NCI-H2171 (cell line): ENCODE results near the gene FIP1L1.
"Not testable (repeated sequence)": the region's sequence is repeated elsewhere in the genome, so short reads cannot be mapped to it uniquely, and the experiment has no call there.

ENCODE experiments used
- DNase-seq: peaks from one replicate; lab custom pipeline; 2025; lab: John Stamatoyannopoulos, UW

The FIP1L1 gene

GRCh38 chr4:53376900-53377299 lies 541 bp upstream of the FIP1L1 start:
- no peak for DNase-seq

DNA sequence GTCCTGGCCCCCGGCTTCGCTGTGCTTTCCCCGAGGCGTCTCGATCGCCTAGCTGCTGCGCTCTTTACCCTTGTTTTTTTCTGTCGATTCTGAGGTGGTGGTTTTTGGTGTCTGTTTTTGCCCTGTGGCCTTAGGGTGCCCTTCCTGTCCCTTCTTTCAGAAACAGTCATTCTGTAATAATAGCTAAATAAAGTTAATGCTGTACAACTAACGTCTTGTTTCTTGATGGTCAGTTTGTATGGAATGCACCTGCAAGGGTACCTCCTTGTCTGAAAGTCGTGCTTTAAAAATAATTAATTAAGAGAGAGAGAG lies 686 bp downstream of the FIP1L1 start:
- no peak for DNase-seq

DNA sequence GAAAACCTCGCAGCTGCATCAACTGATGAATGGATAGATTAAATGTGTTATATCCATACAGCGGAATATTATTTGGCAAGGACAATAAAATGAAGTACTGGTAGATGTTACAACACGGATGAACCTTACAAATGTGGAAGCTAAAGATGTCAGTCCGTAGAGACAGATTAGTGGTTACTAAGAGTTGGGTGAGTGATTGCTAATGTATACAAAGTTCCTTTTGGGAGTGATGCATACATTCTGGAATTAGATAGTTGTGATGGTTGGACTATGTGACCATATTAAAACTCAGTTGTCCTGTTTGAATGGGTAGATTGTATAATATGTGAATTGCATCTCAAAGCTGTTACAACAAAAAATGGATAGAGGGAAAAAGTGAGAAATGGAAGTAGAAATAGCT lies 2.8 kb downstream of the FIP1L1 start:
- no peak for DNase-seq

DNA sequence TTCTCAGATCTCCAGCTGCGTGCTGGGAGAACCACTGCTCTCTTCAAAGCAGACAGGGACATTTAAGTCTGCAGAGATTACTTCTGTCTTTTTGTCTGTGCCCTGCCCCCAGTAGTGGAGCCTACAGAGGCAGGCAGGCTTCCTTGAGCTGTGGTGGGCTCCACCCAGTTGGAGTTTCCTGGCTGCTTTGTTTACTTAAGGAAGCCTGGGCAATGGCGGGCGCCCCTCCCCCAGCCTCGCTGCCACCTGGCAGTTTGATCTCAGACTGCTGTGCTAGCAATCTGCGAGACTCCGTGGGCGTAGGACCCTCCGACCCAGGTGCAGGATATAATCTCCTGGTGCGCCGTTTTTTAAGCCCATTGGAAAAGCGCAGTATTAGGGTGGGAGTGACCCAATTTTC lies 32.0 kb downstream of the FIP1L1 start:
- not testable (repeated sequence) for DNase-seq

DNA sequence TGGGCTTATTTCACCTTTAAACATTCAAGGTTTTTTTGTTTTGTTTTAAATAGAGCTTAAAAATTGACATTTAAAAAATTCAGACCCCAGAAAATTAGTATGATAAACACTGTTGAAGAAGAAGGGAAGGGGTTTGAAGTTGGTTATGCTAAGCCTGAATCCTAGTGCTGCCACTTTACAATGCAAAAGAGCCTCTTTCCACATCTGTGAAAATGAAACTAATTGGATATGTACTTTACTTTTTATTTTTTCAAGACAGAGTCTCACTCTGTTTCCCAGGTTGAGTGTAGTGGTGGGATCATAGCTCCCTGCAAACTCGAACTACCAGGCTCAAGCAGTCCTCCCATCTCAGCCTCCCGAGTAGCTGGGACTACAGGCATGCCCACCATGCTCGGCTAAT lies 41.8 kb downstream of the FIP1L1 start:
- DNase-seq = no peak

DNA sequence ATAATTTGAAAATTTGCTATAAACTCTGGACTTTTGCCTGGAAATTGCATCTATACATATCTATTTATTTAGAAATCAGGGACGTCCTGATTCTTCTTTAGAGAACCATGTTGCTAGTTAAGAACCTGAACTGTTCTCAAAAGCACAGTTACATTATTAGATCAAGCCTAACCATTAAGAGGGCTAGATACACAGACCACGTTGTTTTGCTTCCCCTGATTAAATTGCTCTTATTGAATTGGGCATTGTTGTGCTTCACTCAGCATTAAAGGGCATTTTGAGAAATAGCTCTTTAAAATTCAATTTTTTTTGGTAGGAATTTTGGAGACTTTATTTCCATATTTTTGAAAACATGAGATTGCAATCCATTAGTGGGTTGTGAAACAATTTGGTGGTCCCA lies 44.4 kb downstream of the FIP1L1 start:
- DNase-seq = no peak

GRCh38 chr4:53422367-53422766 lies 44.9 kb downstream of the FIP1L1 start:
- DNase-seq = no peak

GRCh38 chr4:53424280-53424679 lies 46.8 kb downstream of the FIP1L1 start:
- DNase-seq = no peak

GRCh38 chr4:53427366-53427765 lies 49.9 kb downstream of the FIP1L1 start:
- no peak for DNase-seq

DNA sequence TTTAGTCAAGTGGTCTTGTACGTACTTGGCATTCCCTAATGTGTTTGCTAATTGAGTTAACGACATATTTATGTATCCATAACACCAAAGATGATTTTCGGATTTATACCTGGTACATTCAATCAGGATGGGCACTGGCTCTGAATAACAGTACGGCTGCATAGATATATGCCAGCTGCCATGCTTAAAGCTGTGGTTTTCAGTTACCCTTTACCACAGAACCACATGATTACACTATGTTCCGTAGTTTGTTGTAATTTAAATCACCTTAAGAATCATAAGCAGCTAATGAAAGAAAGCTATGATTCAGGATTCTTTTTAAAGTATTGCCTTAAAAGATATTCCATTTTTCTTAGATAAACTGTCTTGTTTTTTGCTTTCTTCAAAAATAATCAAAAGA lies 53.6 kb downstream of the FIP1L1 start:
- no peak for DNase-seq

- DNase-seq = no peak
These were observed 55.3 kb downstream of the FIP1L1 start for GRCh38 chr4:53432528-53433424.

GRCh38 chr4:53436251-53436650 lies 58.8 kb downstream of the FIP1L1 start:
- DNase-seq = no peak

- no peak for DNase-seq
These were observed 64.1 kb downstream of the FIP1L1 start for GRCh38 chr4:53441564-53441963.

DNA sequence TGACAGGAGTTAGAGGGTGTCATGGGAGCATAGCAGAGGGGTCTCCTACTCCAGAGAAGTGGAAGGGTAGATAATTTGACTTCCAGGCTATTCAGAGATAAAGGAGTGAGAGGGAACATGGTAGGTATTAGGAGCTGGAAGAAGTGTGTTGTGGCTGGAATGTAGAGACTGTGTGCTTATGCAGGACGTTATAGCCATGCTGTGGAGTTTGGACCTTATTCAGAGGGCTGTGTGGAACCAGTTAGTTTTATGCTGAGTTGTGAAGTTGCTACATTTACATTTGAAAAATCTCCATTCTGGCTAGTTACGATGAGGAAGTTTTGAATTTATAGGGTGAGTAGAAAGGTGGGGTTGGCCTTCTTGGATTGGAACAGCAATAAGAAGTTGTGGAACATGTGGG lies 67.5 kb downstream of the FIP1L1 start:
- DNase-seq = no peak

- no peak for DNase-seq
These were observed 73.3 kb downstream of the FIP1L1 start for GRCh38 chr4:53450773-53451172.

DNA sequence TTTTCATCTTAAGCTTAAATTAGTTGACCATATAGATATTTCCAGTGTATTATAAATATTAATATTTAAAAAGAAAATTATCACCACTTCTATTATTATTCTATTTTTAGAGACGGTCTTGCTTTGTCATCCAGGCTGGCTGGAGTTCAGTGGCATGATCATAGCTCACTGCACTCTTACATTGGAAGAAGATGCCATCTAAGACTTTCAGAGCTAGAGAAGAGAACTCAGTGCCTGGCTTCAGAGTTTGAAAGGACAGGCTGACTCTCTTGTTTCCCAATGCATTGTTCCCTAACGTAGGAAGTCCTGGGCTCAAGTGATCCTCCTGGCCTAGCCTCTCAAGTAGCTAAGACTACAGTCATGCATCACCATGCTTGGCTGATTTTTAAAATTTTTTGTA lies 75.9 kb downstream of the FIP1L1 start:
- no peak for DNase-seq

- DNase-seq = no peak
These were observed 78.3 kb downstream of the FIP1L1 start for GRCh38 chr4:53455766-53456165.

DNA sequence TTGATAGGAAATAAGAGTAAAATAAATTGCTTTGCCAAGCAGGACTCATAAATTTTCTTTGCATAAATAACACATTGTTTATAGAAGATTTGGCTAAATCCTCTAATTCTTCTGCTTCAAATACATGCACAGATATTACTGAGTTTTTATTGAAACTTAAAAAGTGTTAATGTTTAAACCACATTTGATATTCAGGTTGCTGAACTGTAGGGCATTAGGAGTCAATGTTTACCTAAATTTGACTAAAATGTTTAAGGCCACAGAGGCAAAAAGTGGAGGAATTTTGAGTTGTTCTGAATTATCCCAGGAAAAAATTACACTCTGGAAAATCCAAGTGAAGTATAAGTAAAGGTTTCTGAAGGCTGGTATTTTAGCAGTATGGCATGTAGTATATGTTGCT lies 78.7 kb downstream of the FIP1L1 start:
- DNase-seq = no peak

DNA sequence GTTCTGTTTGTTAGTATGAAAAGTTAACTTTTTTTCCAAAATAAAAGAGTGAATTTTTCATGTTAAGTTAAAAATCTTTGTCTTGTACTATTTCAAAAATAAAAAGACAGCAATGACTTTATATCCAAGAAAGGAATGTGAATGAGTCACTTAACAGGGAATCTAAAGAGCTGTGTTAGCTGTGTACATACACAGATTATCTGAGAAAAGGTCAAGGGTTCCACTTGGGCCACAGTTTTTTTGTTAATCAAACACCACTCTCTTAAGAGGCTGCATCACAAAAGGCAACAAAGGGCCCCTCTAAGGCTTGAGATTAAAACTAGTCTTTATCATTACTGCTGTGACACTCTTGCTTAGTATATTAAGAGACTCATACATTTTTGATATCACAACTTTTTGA lies 82.1 kb downstream of the FIP1L1 start:
- no peak for DNase-seq

DNA sequence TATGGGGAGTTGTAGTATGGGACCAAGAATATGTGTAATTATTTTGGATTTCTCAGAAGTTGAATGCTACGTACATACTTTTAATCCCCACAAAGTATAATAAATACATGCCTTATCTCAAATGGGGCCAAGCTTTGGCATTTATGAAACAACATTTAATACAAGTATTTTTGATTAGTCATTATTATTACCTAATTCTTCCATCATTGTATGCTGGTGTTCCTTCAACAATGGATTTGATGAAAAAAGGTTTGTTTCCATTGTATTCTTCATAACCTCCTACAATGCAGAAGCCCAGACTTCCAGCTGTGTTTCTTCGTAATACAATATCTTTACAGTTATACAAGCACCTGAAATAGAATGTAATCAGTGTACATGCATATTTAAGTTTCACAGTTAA lies 83.8 kb downstream of the FIP1L1 start:
- DNase-seq = no peak

DNA sequence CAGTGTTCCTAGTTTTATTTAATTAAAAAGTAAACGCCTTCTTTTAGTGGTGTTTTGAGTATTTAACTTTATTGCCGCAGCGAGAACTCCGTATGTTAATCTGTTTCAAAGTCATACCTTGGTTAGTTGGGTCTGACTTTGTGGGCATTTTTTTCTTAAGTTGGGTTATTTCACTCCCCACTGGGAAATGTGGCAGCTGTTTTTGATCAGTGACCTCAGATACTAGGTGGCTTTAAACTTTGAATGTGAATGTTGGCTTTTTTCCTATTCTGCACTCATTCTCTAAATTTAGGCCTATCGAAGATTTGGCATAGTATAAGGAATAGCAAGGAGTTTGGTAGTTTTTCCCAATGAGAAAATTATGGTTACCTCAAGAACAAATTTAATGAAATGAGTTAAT lies 85.9 kb downstream of the FIP1L1 start:
- DNase-seq = no peak

GRCh38 chr4:53465281-53465680 lies 87.8 kb downstream of the FIP1L1 start:
- no peak for DNase-seq

GRCh38 chr4:53465891-53466290 lies 88.5 kb downstream of the FIP1L1 start:
- DNase-seq = no peak

DNA sequence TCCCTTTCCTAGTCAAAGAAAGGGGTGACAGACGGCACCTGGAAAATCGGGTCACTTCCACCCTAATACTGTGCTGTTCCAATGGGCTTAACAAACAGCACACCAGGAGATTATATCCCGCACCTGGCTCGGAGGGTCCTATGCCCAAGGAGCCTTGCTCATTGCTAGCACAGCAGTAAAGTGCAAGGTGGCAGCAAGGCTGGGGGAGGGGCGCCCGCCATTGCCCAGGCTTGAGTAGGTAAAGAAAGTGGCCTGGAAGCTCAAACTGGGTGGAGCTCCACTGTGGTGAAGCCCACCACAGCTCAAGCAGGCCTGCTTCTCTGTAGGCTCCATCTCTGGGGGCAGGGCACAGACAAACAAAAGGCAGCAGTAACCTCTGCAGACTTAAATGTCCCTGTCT lies 89.1 kb downstream of the FIP1L1 start:
- DNase-seq = not testable (repeated sequence)
